SH-SY5Y (cell line): ENCODE data around the gene ZPR1.

ENCODE experiments used
- GATA2 ChIP-seq: IDR thresholded peaks from 2 replicates; pipeline ENCODE4 v1.6.1; 2011; ENCODE audit warnings: mild to moderate bottlenecking, low read depth, low read length
- GATA3 ChIP-seq: IDR thresholded peaks from 2 replicates; pipeline ENCODE4 v1.6.1; 2011; ENCODE audit warnings: low read depth, mild to moderate bottlenecking, low read length, moderate library complexity

- TF ChIP-seq GATA2 (no peak), GATA3 (no peak)
Observed at GRCh38 chr11:116814502-116814901, 26.7 kb upstream of the ZPR1 start.
